Stimulated activated CD8-positive, alpha-beta memory T cell treated with anti-CD3 and anti-CD28 coated beads, Interleukin-15, amount 100 ng/mL, for 1 hour (primary cell): ENCODE measurements around the gene DDX49.
"Not testable (repeated sequence)": the region's sequence is repeated elsewhere in the genome, so short reads cannot be mapped to it uniquely, and the experiment has no call there.

Experiments used
- DNase-seq: peaks from one replicate; pipeline ENCODE4 v3.0.0-alpha.2; 2020; ENCODE audit warnings: low read depth

DDX49 gene

GRCh38 chr19:18910801-18911436, 8.6 kb upstream of the DDX49 start:
- no peak for DNase-seq

- DNase-seq: no peak
Observed at GRCh38 chr19:18912933-18913332, 6.6 kb upstream of the DDX49 start.

GRCh38 chr19:18913466-18913865, 6.0 kb upstream of the DDX49 start:
- no peak for DNase-seq

GRCh38 chr19:18915639-18916038, 3.9 kb upstream of the DDX49 start:
- DNase-seq: no peak

- not testable (repeated sequence) for DNase-seq
Observed at GRCh38 chr19:18917593-18917992, 1.9 kb upstream of the DDX49 start.

GRCh38 chr19:18919900-18920214, 342 bp downstream of the DDX49 start:
- DNase-seq: no peak

- DNase-seq: no peak
Observed at GRCh38 chr19:18920400-18920799, 885 bp downstream of the DDX49 start.

GRCh38 chr19:18921593-18921992, 2.1 kb downstream of the DDX49 start:
- DNase-seq: no peak

- no peak for DNase-seq
Observed at GRCh38 chr19:18922228-18922985, 2.9 kb downstream of the DDX49 start.

GRCh38 chr19:18924684-18925213, 5.2 kb downstream of the DDX49 start:
- no peak for DNase-seq

- no peak for DNase-seq
Observed at GRCh38 chr19:18928018-18928805, 8.7 kb downstream of the DDX49 start.

- no peak for DNase-seq
Observed at GRCh38 chr19:18929311-18929710, 9.8 kb downstream of the DDX49 start.

GRCh38 chr19:18931316-18932162, 12.0 kb downstream of the DDX49 start:
- no peak for DNase-seq

- DNase-seq: peak; percentile 68
Observed at GRCh38 chr19:18932216-18932841, 12.8 kb downstream of the DDX49 start.

GRCh38 chr19:18933297-18933696, 13.8 kb downstream of the DDX49 start:
- DNase-seq: no peak

- DNase-seq: no peak
Observed at GRCh38 chr19:18939163-18939562, 19.6 kb downstream of the DDX49 start.

- DNase-seq: no peak
Observed at GRCh38 chr19:18939922-18940768, 20.6 kb downstream of the DDX49 start.

GRCh38 chr19:18940769-18941627, 21.5 kb downstream of the DDX49 start, which contains the start of gene HOMER3:
Gene HOMER3 (minus strand): TSS chr19:18941217. CDS start chr19:18938982, 2,235 bp downstream.
- DNase-seq: peak; percentile 64

- no peak for DNase-seq
Observed at GRCh38 chr19:18941628-18942354, 22.3 kb downstream of the DDX49 start.
